HG03196 (cell line): ENCODE measurements around the gene GRK2.

Source experiments
- ATAC-seq: cut with Tn5 transposase; IDR thresholded peaks from one replicate; pipeline ENCODE4 v1.9.1; 2021; ENCODE audit not compliant: unreplicated experiment

The GRK2 gene

GRCh38 chr11:67269401-67270255 is 3.4 kb downstream of the GRK2 start:
- no peak for ATAC-seq

DNA sequence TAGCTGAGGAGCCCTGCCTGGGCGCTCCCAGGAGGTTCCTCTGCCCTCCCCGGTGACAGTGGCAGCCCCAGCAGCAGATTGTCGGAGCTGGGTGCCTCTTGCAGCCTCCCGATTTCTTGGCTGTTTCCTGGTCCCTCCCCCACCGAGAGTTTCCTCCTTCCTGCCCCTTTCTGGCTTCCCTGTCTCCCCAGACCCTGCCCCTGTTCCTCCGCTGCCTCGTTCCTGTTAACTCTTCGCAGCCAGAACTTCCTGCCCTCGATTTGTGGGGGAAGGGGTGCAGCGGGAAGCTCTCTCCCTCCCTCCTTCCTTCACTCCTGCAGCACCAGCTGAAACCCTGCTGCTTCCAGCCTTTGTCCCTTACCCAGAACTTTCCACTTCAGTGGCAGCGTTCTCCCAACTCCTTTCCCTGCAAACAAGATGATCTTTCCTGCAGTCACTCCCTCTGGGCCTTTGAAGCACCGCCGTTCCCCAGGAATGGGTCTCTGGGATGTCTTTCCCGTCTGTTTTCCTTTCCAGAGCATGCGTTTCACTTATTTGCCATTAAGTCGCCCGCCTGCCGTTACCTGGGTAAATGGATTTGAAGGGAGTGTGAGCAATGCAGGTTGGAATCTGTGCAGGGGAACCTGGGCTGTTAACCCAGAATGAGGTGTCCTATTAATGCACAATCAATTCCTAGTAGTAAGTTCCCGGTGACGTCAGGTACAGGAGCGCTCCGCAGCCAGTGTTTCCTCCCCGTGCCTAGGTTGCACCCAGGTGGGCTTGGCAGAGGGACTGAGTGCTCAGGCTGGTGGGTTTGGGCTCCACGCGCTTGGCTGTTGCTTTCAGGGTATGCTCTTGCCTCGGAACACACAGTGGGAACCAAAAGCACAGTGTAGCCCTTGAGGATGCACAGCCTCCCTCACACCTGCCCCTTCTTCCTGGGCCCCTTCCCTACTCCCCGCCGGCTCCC is 4.3 kb downstream of the GRK2 start:
- no peak for ATAC-seq

DNA sequence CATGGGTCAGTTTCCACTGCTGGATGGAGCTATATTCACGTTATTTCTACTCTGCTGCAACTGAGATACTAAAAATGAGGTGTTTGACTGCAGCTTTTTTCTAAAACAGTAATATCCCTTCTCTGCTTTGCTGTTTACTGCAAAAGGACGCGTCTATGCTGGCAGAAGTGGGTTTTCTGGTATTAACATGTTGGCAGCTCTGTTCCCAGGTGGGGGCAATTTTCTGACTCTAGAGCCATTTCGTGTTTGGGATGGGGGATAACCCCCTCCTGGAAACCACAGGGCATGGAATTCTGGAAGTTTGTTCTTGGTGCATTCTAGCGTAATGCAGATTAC is 4.9 kb downstream of the GRK2 start:
- ATAC-seq = no peak

- no peak for ATAC-seq
Observed at GRCh38 chr11:67271541-67272284, 5.4 kb downstream of the GRK2 start.

- no peak for ATAC-seq
Observed at GRCh38 chr11:67272327-67273259, 6.3 kb downstream of the GRK2 start.

DNA sequence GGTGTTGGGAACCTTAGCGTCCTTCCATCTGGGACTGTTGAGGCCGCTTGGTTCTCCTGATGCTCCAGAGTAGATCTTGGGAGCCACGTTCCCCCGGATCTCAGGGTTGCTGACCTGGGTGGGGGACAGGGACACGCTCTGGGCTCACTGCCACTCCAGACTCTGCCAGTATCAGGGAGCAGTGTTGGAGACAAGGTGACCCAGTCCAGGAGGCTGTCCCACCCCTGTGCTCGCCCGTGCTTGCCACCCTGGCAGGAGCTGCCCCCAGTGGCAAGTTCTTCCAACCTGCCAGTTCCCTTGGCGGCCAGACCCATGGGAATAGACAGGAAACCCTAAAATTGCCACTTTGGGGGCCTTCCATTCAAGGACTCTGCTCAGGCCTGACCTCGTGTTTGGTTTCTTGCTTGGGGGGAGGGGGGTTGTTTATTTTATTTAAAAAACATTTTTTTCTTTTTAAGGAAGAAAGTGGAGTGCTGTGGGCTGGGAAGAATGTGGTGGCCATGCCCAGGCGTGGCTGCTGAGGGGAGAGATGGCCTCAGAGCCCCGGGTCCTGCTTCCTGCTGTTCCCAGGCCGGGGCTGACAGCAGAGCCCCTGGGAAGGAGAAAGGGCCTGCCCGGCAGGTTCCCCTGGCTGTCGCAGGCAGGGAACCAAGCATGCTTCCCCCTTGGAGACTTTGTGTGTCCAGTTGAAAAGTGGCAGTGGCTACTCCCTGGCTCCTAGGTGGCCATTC is 7.2 kb downstream of the GRK2 start:
- no peak for ATAC-seq

GRCh38 chr11:67274768-67275605 is 8.7 kb downstream of the GRK2 start:
- ATAC-seq = no peak

DNA sequence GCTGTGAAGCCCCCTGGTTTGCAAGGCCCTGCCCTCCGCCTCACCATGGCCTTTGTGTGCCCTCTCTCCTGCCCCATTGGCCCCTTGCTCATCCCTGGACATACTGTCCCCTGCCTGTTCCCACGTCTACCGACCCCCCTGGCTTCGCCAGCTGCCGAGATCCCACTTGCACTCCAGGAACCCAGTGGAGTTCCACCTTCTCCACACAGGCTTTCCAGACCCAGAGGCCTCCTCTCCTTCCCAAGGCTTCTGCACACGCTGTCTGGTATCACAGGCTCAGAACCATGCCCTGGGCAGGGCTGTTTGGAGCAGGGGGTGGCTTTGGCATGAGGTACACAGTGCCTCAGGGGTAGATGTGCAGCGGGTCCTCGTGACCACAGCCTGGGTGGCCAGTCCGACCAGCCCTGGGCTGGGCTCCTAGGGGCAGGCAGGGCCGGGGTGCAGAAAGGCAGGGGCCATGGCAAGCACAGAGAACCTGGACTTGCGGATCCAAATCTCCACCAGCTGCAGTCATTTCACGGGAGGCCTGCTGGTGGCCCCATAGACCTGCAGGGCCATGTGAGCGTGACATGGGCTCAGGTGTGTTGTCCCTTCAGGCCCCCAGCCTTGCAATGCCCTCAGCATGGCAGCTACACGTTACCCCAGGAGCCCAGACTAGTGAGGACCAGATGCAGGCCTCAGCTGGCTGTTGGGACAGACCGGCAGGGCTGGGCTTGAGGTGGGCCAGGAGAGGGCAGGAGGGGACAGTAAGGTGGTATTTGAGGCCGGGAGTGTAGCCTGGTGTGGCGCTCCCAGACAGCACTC is 9.5 kb downstream of the GRK2 start:
- no peak for ATAC-seq

DNA sequence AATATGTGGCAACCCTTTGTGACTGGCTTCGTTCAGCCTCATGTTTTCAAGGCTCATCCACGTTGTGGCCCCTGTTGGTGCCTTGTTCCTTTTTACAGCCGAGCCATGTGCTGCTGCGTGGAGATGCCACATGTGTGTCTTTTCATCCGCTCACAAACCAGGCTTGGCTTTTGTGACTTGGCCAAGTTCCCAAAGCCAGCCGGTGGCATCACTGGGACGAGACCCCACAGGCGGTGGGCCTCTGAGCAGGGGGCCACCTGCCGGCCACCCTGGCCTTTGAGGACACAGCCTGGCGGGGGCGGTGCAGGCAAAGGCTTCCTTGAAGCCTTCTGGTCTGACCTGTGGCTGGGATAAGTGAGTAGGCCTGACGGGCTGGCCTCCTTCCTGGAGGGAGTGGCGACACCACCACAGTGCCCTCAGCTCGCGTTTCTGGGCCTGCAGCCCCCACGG is 10.5 kb downstream of the GRK2 start:
- ATAC-seq = no peak

DNA sequence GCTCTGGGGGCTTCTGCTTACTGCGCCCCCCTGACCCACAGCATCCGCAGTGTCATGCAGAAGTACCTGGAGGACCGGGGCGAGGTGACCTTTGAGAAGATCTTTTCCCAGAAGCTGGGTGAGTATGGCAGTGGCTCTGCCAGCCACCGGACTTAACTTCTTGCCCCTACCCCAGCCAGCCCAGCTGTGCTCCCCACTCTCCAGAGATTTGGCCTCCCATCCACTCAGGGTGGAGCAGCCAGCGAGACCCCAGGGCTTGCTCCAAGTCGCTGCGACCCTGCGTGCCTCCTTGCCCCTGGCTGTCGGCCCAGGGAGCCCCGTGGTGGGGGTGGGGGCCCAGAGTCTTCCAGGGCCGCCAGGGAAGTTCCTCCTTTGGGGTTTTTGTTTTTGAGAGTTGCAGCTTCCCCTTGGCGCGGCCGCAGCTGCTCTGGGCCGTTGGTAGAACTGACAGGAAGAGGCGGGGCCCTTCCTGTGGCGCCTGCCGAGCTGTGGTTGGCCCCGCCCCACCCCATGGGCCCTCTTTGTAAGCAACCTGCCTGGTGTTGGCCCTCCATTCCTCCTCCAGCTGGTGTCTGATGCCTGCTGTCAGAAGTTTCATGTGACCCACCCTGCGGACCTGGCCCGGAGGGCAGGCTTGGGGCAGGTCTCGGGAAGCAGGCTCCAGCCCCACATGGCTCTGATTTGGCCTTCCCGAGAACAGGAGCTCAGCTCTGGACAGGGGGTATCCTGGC is 11.1 kb downstream of the GRK2 start:
- peak; percentile 64 for ATAC-seq

DNA sequence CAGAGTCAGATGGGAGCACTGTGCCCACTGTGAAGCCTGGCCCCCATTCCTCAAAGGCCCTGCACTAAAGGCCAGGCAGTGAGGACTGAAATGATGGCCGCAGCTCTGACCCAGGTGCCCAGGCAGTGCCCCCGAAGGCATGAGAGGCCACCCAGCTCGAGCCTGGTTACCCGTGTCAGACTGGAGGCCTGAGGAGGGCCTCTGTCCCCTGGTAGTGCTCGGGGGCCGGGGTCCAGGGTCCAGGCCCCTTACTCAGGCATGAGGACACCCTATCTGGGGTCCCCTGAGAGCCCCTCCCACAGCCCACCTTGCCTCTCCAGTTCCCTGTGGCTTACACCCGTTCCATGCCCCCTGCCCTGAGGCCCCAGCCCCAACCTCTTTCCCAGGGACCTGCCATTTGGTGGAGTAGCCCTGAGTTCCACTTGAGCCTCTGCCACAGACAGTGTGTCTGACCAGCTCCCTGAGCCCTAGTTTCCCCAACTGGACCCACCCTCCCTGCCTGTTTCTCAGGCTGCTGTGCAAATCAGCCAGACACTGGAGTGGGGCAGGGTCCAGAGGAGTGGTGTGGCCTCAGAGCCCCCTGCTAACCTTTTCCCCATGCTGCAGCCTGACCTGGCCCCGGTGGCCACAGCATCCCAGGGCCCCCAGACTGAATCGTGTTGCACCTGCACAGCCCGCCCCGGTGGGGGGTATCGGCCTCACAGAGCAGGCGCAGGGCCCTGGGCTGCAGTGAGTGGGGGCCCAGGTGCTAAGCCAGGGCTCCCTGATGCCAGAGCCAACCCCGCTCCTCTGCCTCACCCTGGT is 12.1 kb downstream of the GRK2 start:
- no peak for ATAC-seq

- no peak for ATAC-seq
Observed at GRCh38 chr11:67278939-67279588, 12.8 kb downstream of the GRK2 start.

- ATAC-seq = no peak
Observed at GRCh38 chr11:67279589-67280340, 13.5 kb downstream of the GRK2 start.

DNA sequence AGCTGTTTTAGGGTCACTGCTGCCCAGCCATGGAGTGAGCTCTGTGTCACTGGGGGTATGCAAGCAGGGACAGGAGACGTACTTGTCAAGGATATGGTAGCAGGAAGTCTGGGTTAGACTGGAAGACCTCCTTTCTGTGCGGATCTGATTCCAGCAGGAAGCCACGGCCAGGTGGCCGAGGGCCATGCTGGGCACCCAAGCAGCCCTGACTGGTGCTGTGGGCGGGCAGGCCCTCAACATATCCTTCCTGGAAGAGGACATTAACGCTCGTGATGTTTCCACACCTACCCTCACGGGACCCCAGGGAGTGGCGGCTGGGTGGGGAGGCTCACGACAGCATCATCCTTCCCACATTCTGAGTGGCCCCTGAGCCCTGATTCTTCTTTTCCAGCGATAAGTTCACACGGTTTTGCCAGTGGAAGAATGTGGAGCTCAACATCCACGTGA is 14.1 kb downstream of the GRK2 start:
- no peak for ATAC-seq
